A673 (cell line): Measurements from ENCODE around the gene COL4A2. TPM values are rescaled to one million over a fixed set of nuclear protein-coding genes. Genes with fewer than 3 reads are reported as not detected.

Experiments
- BruUV-seq: library from RNA; stranded (reverse); fragments of 400-500 nt; replicated peaks from 2 replicates; lab custom pipeline; 2021; lab: Mats Ljungman, UMichigan
- CTCF ChIA-PET: fragments of 300-600 bp; sonication (Branson Sonifier 250); formaldehyde crosslinking; loops from one replicate; lab custom pipeline; 2022; ENCODE audit warnings: antibody characterized with exemption; lab: Charles Lee
- POLR2A ChIA-PET: fragments of 300-600 bp; sonication (Branson Sonifier 250); formaldehyde crosslinking; loops from one replicate; lab custom pipeline; 2022; ENCODE audit warnings: antibody characterized with exemption; ENCODE audit not compliant: low non-redundant PET; lab: Charles Lee
- DNase-seq: peaks from one replicate; pipeline ENCODE4 v3.0.0-alpha.2; 2015; ENCODE audit warnings: low spot score
- H3K27ac ChIP-seq: fragments of 200-600 bp; sonication (generic); 2 replicates; pipeline ENCODE4 v1.5.1; 2016; ENCODE audit warnings: mixed run types, low read depth, mild to moderate bottlenecking, mixed read lengths, antibody characterized with exemption, low read length; ENCODE audit not compliant: poor library complexity, severe bottlenecking
- H3K27me3 ChIP-seq: fragments of 200-600 bp; sonication (generic); replicated peaks from 2 replicates; pipeline ENCODE4 v1.6.1; 2017; ENCODE audit warnings: mixed run types, low read depth, mild to moderate bottlenecking, mixed read lengths, antibody characterized with exemption, low read length; ENCODE audit not compliant: insufficient read depth, poor library complexity
- H3K36me3 ChIP-seq: fragments of 200-600 bp; sonication (generic); 2 replicates; pipeline ENCODE4 v1.6.1; 2016; ENCODE audit warnings: mixed run types, mild to moderate bottlenecking, mixed read lengths, antibody characterized with exemption, low read length; ENCODE audit not compliant: insufficient read depth, poor library complexity, severe bottlenecking
- H3K4me1 ChIP-seq: fragments of 200-600 bp; sonication (generic); 2 replicates; pipeline ENCODE4 v1.6.1; 2017; ENCODE audit warnings: mixed run types, mild to moderate bottlenecking, mixed read lengths, antibody characterized with exemption, low read length; ENCODE audit not compliant: insufficient read depth, poor library complexity, severe bottlenecking
- H3K4me3 ChIP-seq: fragments of 200-600 bp; sonication (generic); 2 replicates; pipeline ENCODE4 v1.5.1; 2016; ENCODE audit warnings: low read depth, mixed run types, mild to moderate bottlenecking, mixed read lengths, low read length; ENCODE audit not compliant: poor library complexity, severe bottlenecking
- H3K9me3 ChIP-seq: fragments of 200-600 bp; sonication (generic); 2 replicates; pipeline ENCODE4 v1.6.1; 2016; ENCODE audit warnings: mixed run types, low read depth, mild to moderate bottlenecking, mixed read lengths, antibody characterized with exemption, low read length; ENCODE audit not compliant: poor library complexity, severe bottlenecking
- CTCF ChIP-seq: fragments of 300-800, 200-600 bp; sonication (generic); conservative IDR thresholded peaks from 2 replicates; pipeline ENCODE4 v1.5.1; 2017; ENCODE audit warnings: low read depth, mild to moderate bottlenecking, antibody characterized with exemption, low read length, moderate library complexity, mixed read lengths
- EZH2 ChIP-seq: fragments of 200-600 bp; sonication (generic); IDR thresholded peaks from 2 replicates; pipeline ENCODE4 v1.6.1; 2017; ENCODE audit warnings: borderline replicate concordance, low read depth, mild to moderate bottlenecking, mixed read lengths, antibody characterized with exemption, low read length; ENCODE audit not compliant: poor library complexity, severe bottlenecking
- intact Hi-C: fragments of 100-400 bp; cut with micrococcal nuclease; formaldehyde crosslinking; loops from one replicate; pipeline ENCODE4 v1.10.0; 2022; ENCODE audit not compliant: unreplicated experiment
- total RNA-seq: library from RNA; stranded (reverse); gene quantifications from 2 replicates; pipeline ENCODE4 v1.2.3, GENCODE V29; 2021

Gene COL4A2
- total RNA-seq, 1 experiment from 2014 or later: 184 TPM

- Histone ChIP-seq H3K9me3 (no peaks in the 10 kb centered on the region), H3K36me3 (no peaks in the 10 kb centered on the region), H3K4me1 (peaks cover 28% of the 10 kb centered on the region), H3K27ac (no peak overlapping the region), H3K27me3 (no peaks in the 10 kb centered on the region), H3K4me3 (no peak overlapping the region)
- POLR2A ChIA-PET: no interaction called here
- no TSS peak for BruUV-seq
- DNase-seq: no peak
- TF ChIP-seq CTCF (no peak), EZH2 (no peak)
- CTCF ChIA-PET: interaction anchor here (0.6 kb wide), 1 partner anchor 12 kb away, joined by 10 read pairs; no protein-coding TSS in a partner anchor
- intact Hi-C loops: no loop called here
Measured at GRCh38 chr13:110343241-110343865, 36.3 kb downstream of the COL4A2 start.

- POLR2A ChIA-PET: no interaction called here
- intact Hi-C loops: no loop called here
Measured at GRCh38 chr13:110344320-110344719, 37.2 kb downstream of the COL4A2 start.

GRCh38 chr13:110345266-110345665 is 38.2 kb downstream of the COL4A2 start:
- TF ChIP-seq CTCF (no peak), EZH2 (no peak)
- no peak for DNase-seq
- Histone ChIP-seq H3K9me3 (no peaks in the 10 kb centered on the region), H3K27me3 (no peaks in the 10 kb centered on the region), H3K27ac (no peak overlapping the region), H3K4me3 (no peak overlapping the region), H3K4me1 (peaks cover 26% of the 10 kb centered on the region), H3K36me3 (no peaks in the 10 kb centered on the region)
- no TSS peak for BruUV-seq
- POLR2A ChIA-PET: no interaction called here
- CTCF ChIA-PET: no interaction called here
- intact Hi-C loops: no loop called here

More at GRCh38 chr13:110344320-110344719, 37.2 kb downstream of the COL4A2 start:
- CTCF ChIA-PET: interaction anchor here (0.6 kb wide), 1 partner anchor 11 kb away, joined by 10 read pairs; no protein-coding TSS in a partner anchor
- Histone ChIP-seq H3K4me1 (peaks cover 31% of the 10 kb centered on the region), H3K27me3 (no peaks in the 10 kb centered on the region), H3K27ac (no peak overlapping the region), H3K36me3 (no peaks in the 10 kb centered on the region), H3K9me3 (no peaks in the 10 kb centered on the region), H3K4me3 (no peak overlapping the region)
- TF ChIP-seq CTCF (no peak), EZH2 (no peak)
- DNase-seq: no peak
- BruUV-seq: no TSS peak
